Activated CD4-positive, alpha-beta memory T cell treated with anti-CD3 and anti-CD28 coated beads for 36 hours (primary cell): ENCODE measurements around the gene CHRDL2. TPM values are rescaled to one million over a fixed set of nuclear protein-coding genes. Genes with fewer than 3 reads are reported as not detected.

ENCODE experiments used
- CTCF ChIA-PET: fragments of 350-600 bp; sonication (Branson Sonifier 250); formaldehyde crosslinking; loops from one replicate; lab custom pipeline; 2021; ENCODE audit warnings: antibody characterized with exemption, inconsistent platforms; lab: Charles Lee
- POLR2A ChIA-PET: fragments of 350-600 bp; sonication (Branson Sonifier 250); formaldehyde crosslinking; loops from one replicate; lab custom pipeline; 2021; ENCODE audit warnings: antibody characterized with exemption; lab: Charles Lee
- DNase-seq: peaks from one replicate; pipeline ENCODE4 v3.0.0-alpha.2; 2020
- H3K27ac Mint-ChIP-seq: one replicate; pipeline ENCODE4 v1.8.0; 2021; ENCODE audit warnings: mixed read lengths
- H3K27me3 Mint-ChIP-seq: one replicate; pipeline ENCODE4 v1.8.0; 2021; ENCODE audit warnings: mixed read lengths
- H3K36me3 Mint-ChIP-seq: one replicate; pipeline ENCODE4 v1.8.0; 2021; ENCODE audit warnings: mixed read lengths
- H3K4me1 Mint-ChIP-seq: one replicate; pipeline ENCODE4 v1.8.0; 2021; ENCODE audit warnings: low read depth, mixed read lengths
- H3K4me3 Mint-ChIP-seq: one replicate; pipeline ENCODE4 v1.8.0; 2021; ENCODE audit warnings: mild to moderate bottlenecking, mixed read lengths
- H3K9me3 Mint-ChIP-seq: one replicate; pipeline ENCODE4 v1.8.0; 2021; ENCODE audit warnings: mixed read lengths
- intact Hi-C: fragments of 100-400 bp; cut with micrococcal nuclease; formaldehyde crosslinking; loops from one replicate; pipeline ENCODE4 v1.15.1; 2023
- total RNA-seq, 2 experiments: library from RNA; stranded (reverse); gene quantifications; one replicate each; pipeline ENCODE4 v1.2.3, GENCODE V29; 2021

Gene CHRDL2
- total RNA-seq, 2 experiments from 2014 or later = not detected

GRCh38 chr11:74680703-74681531 is 50.3 kb downstream of the CHRDL2 start:
- intact Hi-C loops = no loop called here
- ChIA-PET CTCF (interaction anchor here (0.7 to 1.8 kb wide), 2 partner anchors 21 to 465 kb away, joined by 3 to 6 read pairs; no protein-coding TSS in a partner anchor), POLR2A (no interaction called here)
- H3K9me3 Mint-ChIP-seq = no peaks in the 10 kb centered on the region
- H3K4me1 Mint-ChIP-seq = no peaks in the 10 kb centered on the region
- no peak overlapping the region for H3K4me3 Mint-ChIP-seq
- H3K27me3 Mint-ChIP-seq = peaks cover 16% of the 10 kb centered on the region
- no peaks in the 10 kb centered on the region for H3K36me3 Mint-ChIP-seq
- H3K27ac Mint-ChIP-seq = no peak overlapping the region
- no peak for DNase-seq

- no peak overlapping the region for H3K4me3 Mint-ChIP-seq
- POLR2A ChIA-PET = no interaction called here
- H3K4me1 Mint-ChIP-seq = no peaks in the 10 kb centered on the region
- intact Hi-C loops = no loop called here
- no peaks in the 10 kb centered on the region for H3K9me3 Mint-ChIP-seq
- H3K27me3 Mint-ChIP-seq = peaks cover 16% of the 10 kb centered on the region
- H3K27ac Mint-ChIP-seq = no peak overlapping the region
- CTCF ChIA-PET = interaction anchor here (1.8 kb wide), 1 partner anchor 22 kb away, joined by 6 read pairs; no protein-coding TSS in a partner anchor
- DNase-seq = no peak
- no peaks in the 10 kb centered on the region for H3K36me3 Mint-ChIP-seq
These were observed 51.1 kb downstream of the CHRDL2 start for GRCh38 chr11:74680035-74680671.

DNA sequence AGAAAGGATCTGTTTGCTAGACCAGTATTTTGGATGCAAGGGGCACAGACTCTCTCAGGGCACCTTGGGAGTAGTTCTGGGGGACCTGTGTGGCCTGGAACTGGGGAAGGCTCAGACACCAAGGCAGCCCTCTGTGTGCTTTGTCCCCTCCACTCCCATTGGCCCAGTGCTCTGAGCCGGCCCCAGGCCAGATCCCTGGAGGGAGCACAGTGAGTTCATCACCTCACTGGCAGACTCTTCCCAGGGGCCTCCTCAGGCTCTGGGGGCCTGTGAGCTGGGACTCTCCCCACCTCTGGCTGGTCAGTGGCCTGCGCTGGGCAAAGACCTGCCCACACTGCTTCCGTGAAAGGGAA is 51.7 kb downstream of the CHRDL2 start:
- POLR2A ChIA-PET = no interaction called here
- intact Hi-C loops = no loop called here
- no peaks in the 10 kb centered on the region for H3K4me1 Mint-ChIP-seq
- H3K4me3 Mint-ChIP-seq = no peak overlapping the region
- CTCF ChIA-PET = no interaction called here
- H3K27me3 Mint-ChIP-seq = peaks cover 16% of the 10 kb centered on the region
- H3K36me3 Mint-ChIP-seq = no peaks in the 10 kb centered on the region
- H3K27ac Mint-ChIP-seq = no peak overlapping the region
- H3K9me3 Mint-ChIP-seq = no peaks in the 10 kb centered on the region
- no peak for DNase-seq

DNA sequence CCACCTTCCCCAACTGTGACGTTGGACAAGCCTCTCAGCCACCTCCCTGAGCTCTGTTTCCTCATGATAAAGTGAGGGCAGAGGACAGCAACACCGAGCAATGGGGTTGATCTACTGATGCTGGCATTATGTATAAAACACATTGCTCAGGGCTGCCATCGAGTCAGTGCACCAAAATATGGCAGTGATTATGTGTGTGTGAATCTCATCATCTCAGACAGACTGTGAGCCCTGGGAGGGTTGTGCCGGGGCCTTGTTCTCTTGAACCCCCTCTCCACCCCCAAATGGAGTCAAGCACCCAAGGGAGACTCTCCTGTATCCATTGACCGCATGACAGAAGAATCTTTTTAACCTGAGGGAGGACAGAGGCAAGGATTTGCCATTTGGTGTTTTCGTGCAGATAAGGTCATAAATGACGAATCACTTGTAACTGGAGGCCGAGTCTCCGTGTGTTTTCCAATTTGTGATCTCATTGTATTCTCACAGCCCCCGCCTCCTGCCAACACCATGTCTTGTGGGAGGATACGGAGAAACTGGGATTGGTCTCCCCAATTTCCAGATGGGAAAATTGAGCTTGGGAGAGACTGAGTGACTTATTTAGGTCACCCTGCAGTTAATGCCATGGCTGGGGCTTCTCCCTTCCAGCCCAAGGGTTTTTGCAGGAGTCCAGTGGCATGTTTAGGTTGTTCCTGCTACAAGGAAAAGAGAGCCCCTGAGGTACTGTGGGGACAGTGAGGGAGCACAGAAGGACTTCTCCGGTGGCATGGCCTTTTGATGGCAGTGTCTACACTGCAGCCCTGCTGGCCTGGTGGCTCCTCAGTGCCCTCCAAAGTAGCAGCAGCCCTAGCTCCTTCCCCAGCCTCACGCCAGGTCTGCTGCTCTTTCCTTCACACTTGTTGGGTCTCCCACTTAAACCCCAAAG is 52.4 kb downstream of the CHRDL2 start:
- Mint-ChIP-seq H3K27ac (no peak overlapping the region), H3K36me3 (no peaks in the 10 kb centered on the region), H3K4me1 (no peaks in the 10 kb centered on the region), H3K27me3 (peaks cover 12% of the 10 kb centered on the region), H3K9me3 (no peaks in the 10 kb centered on the region), H3K4me3 (no peak overlapping the region)
- POLR2A ChIA-PET = no interaction called here
- CTCF ChIA-PET = interaction anchor here (2.1 kb wide), 1 partner anchor 23 kb away, joined by 10 read pairs; no protein-coding TSS in a partner anchor
- intact Hi-C loops = no loop called here
- no peak for DNase-seq

DNA sequence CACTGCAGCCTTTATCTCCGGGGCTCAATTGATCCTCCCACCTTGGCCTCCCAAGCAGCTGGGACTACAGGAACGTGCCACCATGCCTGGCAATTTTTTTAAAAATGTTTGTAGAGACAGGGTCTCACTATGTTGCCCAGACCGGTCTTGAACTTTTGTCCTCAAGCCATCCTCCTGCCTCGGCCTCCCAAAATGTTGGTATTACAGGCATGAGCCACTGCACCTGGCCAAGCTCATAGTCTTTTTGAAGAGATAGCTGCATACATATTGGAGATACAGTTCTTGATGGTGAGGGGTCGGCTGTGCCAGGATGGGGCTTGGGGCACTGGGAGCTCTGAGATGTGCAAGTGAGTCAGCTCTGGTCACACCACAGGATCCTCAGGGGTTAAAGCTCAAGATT is 53.2 kb downstream of the CHRDL2 start:
- intact Hi-C loops = no loop called here
- Mint-ChIP-seq H3K4me1 (no peaks in the 10 kb centered on the region), H3K4me3 (no peak overlapping the region), H3K36me3 (no peaks in the 10 kb centered on the region), H3K9me3 (no peaks in the 10 kb centered on the region), H3K27ac (no peak overlapping the region), H3K27me3 (peaks cover 11% of the 10 kb centered on the region)
- DNase-seq = no peak
- ChIA-PET POLR2A (no interaction called here), CTCF (interaction anchor here (2.1 kb wide), 1 partner anchor 24 kb away, joined by 10 read pairs; no protein-coding TSS in a partner anchor)

GRCh38 chr11:74677131-74677530 is 54.1 kb downstream of the CHRDL2 start:
- Mint-ChIP-seq H3K4me1 (no peaks in the 10 kb centered on the region), H3K4me3 (no peak overlapping the region), H3K27ac (no peak overlapping the region), H3K27me3 (peaks cover 3% of the 10 kb centered on the region), H3K9me3 (no peaks in the 10 kb centered on the region), H3K36me3 (no peaks in the 10 kb centered on the region)
- CTCF ChIA-PET = interaction anchor here (2.1 kb wide), 1 partner anchor 25 kb away, joined by 10 read pairs; no protein-coding TSS in a partner anchor
- POLR2A ChIA-PET = no interaction called here
- DNase-seq = no peak
- intact Hi-C loops = no loop called here

GRCh38 chr11:74676596-74676995 is 54.6 kb downstream of the CHRDL2 start:
- Mint-ChIP-seq H3K4me1 (no peaks in the 10 kb centered on the region), H3K4me3 (no peak overlapping the region), H3K27me3 (peaks cover 3% of the 10 kb centered on the region), H3K36me3 (no peaks in the 10 kb centered on the region), H3K9me3 (no peaks in the 10 kb centered on the region), H3K27ac (no peak overlapping the region)
- POLR2A ChIA-PET = no interaction called here
- CTCF ChIA-PET = interaction anchor here (2.1 kb wide), 1 partner anchor 25 kb away, joined by 10 read pairs; no protein-coding TSS in a partner anchor
- intact Hi-C loops = no loop called here
- DNase-seq = no peak

- Mint-ChIP-seq H3K4me1 (no peaks in the 10 kb centered on the region), H3K27me3 (peaks cover 3% of the 10 kb centered on the region), H3K36me3 (no peaks in the 10 kb centered on the region), H3K9me3 (no peaks in the 10 kb centered on the region), H3K4me3 (no peak overlapping the region), H3K27ac (no peak overlapping the region)
- no peak for DNase-seq
- ChIA-PET POLR2A (no interaction called here), CTCF (no interaction called here)
- intact Hi-C loops = no loop called here
These were observed 55.5 kb downstream of the CHRDL2 start for GRCh38 chr11:74675761-74676160.

- Mint-ChIP-seq H3K4me1 (no peaks in the 10 kb centered on the region), H3K36me3 (no peaks in the 10 kb centered on the region), H3K4me3 (no peak overlapping the region), H3K27ac (no peak overlapping the region), H3K9me3 (no peaks in the 10 kb centered on the region), H3K27me3 (no peaks in the 10 kb centered on the region)
- CTCF ChIA-PET = no interaction called here
- intact Hi-C loops = no loop called here
- no peak for DNase-seq
- POLR2A ChIA-PET = no interaction called here
These were observed 57.4 kb downstream of the CHRDL2 start for GRCh38 chr11:74673693-74674360.

DNA sequence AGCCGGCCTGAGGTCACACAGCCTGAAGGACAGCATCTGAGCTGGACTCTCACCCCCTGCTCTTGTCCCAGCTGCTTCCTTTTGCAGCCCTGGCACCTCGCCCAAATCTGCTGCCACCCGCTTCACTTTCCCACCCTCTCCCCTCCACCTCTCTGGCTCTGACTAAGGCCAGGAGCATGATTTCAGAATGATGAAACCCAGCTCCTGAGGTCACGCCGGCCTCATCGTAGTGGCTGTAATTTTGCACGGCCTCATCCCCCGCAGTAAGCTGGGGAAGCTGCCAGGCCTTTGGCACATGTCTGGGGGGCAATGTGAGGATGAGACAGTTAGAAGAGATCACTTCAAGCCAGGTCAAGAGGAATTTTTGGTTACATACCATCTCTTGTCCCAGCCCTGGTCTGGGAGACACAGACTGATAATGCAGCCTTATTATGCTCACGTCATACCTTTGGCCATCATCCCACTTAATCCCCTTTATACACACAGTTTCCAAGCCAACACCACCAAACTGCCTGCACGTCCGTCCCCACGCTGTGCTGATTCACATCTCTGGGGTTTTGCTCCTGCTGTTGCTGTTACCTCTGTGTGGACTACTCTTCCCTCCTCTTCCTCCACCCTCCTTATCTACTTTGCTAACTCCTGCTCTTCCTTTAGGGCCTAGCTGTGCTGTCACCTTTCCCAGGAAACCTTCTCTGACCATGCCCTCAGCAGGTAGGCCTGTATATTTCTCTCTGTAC is 58.1 kb downstream of the CHRDL2 start:
- H3K4me1 Mint-ChIP-seq = no peaks in the 10 kb centered on the region
- ChIA-PET POLR2A (no interaction called here), CTCF (no interaction called here)
- no peak overlapping the region for H3K4me3 Mint-ChIP-seq
- H3K9me3 Mint-ChIP-seq = no peaks in the 10 kb centered on the region
- no peaks in the 10 kb centered on the region for H3K36me3 Mint-ChIP-seq
- H3K27me3 Mint-ChIP-seq = no peaks in the 10 kb centered on the region
- H3K27ac Mint-ChIP-seq = no peak overlapping the region
- intact Hi-C loops = no loop called here
- DNase-seq = no peak

GRCh38 chr11:74672332-74672955 is 58.8 kb downstream of the CHRDL2 start:
- H3K27ac Mint-ChIP-seq = no peak overlapping the region
- no peaks in the 10 kb centered on the region for H3K4me1 Mint-ChIP-seq
- H3K9me3 Mint-ChIP-seq = no peaks in the 10 kb centered on the region
- H3K4me3 Mint-ChIP-seq = no peak overlapping the region
- ChIA-PET CTCF (interaction anchor here (1.4 kb wide), 1 partner anchor 30 kb away, joined by 3 read pairs; no protein-coding TSS in a partner anchor), POLR2A (no interaction called here)
- no peak for DNase-seq
- no peaks in the 10 kb centered on the region for H3K27me3 Mint-ChIP-seq
- intact Hi-C loops = no loop called here
- H3K36me3 Mint-ChIP-seq = no peaks in the 10 kb centered on the region
